NCI-H2196 (cell line): ENCODE results near the gene PRAF2.

ENCODE experiments used
- DNase-seq: peaks from one replicate; lab custom pipeline; 2025; ENCODE audit not compliant: unreplicated experiment; lab: John Stamatoyannopoulos, UW

PRAF2 gene

GRCh38 chrX:49075347-49075746, 1.5 kb upstream of the PRAF2 start:
- no peak for DNase-seq

DNA sequence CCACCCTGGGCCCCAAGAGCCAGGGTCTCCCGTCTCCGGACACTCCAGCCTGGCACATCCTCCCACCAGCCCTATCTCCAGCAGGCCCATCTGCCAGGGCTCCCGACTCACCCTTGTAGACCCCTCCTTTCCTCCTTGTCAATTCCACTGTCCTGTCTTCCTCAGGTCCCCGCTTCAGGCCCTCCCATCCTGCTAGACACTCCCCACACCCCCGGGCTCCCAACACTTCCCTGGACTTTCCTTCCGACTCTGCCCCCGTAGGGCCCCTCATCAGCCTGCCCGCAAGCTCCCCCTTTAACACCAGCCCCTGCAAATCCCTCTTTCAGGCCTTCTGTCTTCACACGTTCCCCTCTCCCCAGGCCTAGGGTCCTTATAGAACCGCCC, 1.1 kb downstream of the PRAF2 start:
- no peak for DNase-seq

DNA sequence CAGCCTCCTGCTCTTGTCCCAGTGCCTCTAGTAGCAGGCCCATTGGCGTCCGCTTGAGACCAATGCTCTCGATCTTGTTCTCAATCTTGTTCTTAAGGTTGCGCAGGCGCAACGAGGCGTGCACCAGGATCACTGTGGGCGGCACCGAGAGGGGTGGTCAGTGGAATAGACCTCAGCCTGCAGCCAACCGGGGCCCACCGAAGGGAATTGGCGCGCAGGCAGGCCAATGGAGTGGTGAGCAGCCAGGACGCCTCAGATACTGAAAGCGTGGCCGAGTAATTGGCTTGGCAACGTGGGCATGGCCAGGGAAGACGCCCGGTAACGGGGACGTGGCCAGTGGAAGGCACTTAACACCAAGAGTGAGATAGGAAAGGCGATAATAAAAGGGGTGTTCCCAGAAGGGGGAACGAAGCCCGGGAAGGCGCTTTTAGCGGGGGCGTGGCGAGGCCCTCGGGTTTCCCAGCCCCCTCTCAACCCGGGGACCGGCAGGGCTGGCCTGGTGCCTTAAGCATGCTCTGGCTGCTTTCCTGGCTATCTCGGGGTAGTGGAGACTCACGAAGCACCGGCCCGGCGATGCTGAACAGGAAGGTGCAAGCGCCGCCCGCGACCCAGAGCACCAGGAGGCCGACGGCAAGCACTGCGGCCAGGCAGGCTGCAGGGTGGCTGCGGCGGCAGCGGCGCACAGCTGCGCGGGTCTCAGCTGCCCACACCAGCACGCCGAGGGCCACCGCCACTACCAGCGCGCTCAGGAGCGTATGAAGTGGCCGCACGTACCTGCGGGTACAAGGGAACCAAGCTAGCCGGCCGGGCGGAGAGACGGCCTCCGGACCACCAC, 1.7 kb downstream of the PRAF2 start:
- no peak for DNase-seq

- DNase-seq, result no peak
These were observed 2.8 kb downstream of the PRAF2 start for GRCh38 chrX:49070988-49071387.

DNA sequence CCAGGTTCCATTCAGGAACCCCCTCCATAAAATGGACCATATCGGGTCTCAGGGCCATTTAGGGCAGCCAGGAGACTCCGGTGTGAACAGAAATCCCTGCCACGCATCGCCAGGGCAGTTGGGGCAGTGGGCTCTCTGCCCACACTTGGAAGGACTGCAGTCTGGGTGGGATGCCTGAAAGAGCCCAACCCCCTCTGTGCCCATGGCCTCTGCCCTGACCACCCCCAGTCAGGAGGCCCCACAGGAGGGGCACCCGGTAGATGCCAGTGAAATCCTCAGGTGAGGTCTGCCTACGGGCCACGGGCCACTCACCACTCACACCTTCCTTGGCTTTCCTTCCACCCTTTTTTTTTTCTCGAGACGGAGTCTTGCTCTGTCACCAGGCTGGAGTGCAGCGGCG, 4.8 kb downstream of the PRAF2 start:
- no peak for DNase-seq

- no peak for DNase-seq
These were observed 6.3 kb downstream of the PRAF2 start for GRCh38 chrX:49067285-49068120.

DNA sequence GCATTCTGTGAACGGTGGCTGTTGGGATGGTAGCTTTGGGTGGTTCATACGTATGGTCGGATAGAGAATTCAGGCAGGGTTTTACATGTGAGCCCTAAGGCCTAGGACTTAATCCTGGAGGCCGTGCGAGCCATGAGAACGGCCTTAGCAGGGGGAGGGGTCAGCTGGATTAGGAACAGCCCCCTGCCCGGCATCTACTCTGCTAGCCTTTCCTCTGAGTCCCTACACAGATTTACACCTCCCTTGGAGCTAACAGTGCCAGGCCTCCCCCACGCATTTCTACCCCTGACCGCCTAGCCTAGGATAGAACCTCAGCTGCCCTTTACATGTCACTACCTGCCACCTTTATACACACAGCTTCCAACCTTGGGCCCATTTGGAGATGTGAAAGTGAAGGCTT, 7.1 kb downstream of the PRAF2 start:
- DNase-seq, result no peak

DNA sequence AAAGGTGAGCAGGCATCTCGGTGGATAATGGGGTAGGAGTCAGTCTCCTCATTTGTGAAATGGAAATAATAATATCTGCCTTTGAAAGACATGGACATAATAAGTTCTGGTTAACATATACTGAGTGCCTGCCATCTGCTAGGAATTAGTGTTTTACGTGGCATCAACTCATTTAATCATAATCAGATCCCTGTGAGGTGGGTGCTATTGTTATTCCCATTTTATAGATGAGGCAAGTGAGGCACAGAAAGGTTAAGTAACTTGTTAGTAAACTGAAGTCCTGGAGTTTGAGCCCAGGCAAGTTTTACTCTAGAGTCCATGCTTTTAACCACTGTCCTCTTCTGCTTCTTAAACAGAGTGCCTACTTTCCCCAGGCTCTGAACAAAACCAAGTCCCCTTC, 7.5 kb downstream of the PRAF2 start:
- no peak for DNase-seq

DNA sequence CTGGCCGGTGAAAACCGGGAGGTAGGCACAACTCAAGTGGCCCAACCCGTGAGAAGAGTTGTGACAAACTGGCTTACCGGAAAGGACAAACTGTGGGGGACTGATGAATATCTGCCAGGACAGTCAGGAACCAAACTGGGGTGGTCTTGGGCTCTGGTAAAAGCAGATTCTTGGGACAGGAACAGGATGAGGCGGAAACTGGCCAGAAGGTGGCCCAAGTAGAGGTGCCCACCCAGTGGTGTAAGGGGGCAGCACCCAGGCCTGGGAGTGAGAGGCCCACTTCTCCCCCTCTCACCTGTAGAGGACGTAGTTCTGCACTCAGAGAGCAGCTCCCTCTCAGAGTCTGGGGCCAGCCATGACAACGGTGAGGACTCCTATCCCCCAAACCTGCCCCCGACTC, 9.1 kb downstream of the PRAF2 start:
- DNase-seq, result no peak

- no peak for DNase-seq
These were observed 9.5 kb downstream of the PRAF2 start for GRCh38 chrX:49064303-49064702.

GRCh38 chrX:49063715-49064114, 10.1 kb downstream of the PRAF2 start:
- DNase-seq, result no peak

DNA sequence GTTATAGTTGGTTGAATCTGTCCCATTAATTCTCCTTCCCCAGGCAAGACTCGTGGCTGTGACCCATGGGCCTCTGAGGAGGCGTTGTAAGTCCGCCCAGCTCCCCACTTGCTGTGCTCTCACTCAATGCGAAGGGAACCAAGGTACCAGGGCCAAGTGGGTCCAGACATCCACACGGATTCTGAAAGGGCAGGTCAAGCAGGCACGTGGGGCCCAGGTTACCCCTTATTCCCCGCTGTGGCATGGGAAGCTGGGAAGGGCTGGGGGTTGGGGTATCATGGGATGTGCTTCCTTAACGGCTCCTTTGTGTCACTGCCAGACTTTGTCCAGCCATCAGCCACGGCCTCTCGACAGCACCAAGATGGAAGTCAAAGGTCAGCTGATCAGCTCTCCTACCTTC, 11.9 kb downstream of the PRAF2 start:
- no peak for DNase-seq

GRCh38 chrX:49061490-49061889, 12.3 kb downstream of the PRAF2 start:
- DNase-seq, result no peak

GRCh38 chrX:49060914-49061313, 12.9 kb downstream of the PRAF2 start:
- DNase-seq, result no peak

DNA sequence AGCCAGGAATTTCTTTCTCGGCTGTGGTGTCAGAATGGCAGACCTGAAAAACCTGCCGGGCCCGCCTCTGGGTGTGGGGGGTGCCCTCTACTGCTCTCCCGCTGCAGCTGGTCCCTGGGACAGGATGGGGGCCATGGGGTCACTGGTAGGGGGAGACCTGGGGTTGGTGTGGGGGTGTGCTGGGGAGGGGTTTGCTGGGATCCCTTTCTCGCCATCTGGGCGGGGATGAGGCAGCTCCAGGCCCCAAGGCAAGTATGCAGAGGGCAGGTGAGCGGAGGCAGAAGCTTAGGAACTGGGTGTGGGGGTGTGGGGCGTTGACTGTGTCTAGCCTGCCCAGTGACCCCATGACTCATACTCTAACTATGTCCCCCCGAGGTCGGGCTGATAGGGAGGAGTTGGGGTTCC, 14.1 kb downstream of the PRAF2 start:
- DNase-seq, result no peak

DNA sequence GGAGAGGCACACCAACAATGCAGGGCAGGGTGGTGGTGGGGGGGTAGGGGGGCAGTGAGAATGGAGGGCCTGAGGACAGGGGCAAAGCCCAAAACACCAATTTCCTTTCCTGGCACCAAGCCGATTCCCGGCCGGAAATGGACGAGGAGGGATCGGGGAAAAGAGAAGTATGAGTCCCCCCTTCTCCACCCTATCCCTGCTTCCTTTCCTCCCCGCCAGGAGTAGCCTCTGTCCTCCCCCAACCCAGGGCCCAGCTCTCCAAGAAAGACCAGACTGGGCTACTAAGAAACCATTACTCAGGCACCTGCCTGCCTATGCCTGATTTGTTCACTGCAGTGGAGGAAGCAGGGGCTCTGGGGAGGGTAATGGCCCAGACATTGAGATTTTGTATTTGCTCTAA, 14.6 kb downstream of the PRAF2 start:
- DNase-seq, result no peak

- peak; percentile 24 for DNase-seq
These were observed 15.0 kb downstream of the PRAF2 start, which contains the start of gene CCDC120 for GRCh38 chrX:49058794-49059193. Gene CCDC120, plus strand, starts transcription at chrX:49058999. Its CDS starts 3,043 bp downstream, at chrX:49062042.

- no peak for DNase-seq
These were observed 19.6 kb downstream of the PRAF2 start for GRCh38 chrX:49054073-49054762.

GRCh38 chrX:49053223-49054072, 20.4 kb downstream of the PRAF2 start:
- DNase-seq, result peak; percentile 75

DNA sequence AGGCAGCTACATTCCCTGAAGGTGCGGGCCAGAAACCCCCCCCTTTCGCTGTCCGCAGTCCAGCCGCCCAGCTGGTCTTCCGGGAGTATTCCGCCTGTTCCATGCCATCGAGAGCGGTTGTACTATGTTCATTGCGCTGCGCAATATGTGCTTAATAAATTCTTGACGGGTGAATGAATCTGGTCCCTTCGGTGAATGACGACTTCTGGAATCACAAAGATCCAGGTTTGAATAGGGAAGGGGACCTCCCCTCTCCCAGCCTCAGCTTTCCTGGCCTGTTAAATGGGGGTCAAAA, 29.9 kb downstream of the PRAF2 start:
- DNase-seq, result no peak
